Measurements from ENCODE around the gene MBNL3. TPM values are rescaled to one million over a fixed set of nuclear protein-coding genes. Genes with fewer than 3 reads are reported as not detected.

MBNL3 gene
- total RNA-seq, 4 donors from 2014 or later, result 13.7 to 59.9 (median 20.3) TPM

GRCh38 chrX:132426695-132427281 is 62.0 kb downstream of the MBNL3 start:
- no peak for TF ChIP-seq CTCF (IDR thresholded peaks at IDR 0.05)
- ATAC-seq (ENCODE audit: low FRiP score), result no peak

GRCh38 chrX:132425744-132426318 is 63.0 kb downstream of the MBNL3 start:
- TF ChIP-seq CTCF (IDR thresholded peaks at IDR 0.05), result no peak
- ATAC-seq (ENCODE audit: low FRiP score) (no peak), DNase-seq (ENCODE audit: low spot score) (no peak)

More at GRCh38 chrX:132426695-132427281, 62.0 kb downstream of the MBNL3 start:
- DNase-seq (ENCODE audit: low spot score), result no peak

DNA sequence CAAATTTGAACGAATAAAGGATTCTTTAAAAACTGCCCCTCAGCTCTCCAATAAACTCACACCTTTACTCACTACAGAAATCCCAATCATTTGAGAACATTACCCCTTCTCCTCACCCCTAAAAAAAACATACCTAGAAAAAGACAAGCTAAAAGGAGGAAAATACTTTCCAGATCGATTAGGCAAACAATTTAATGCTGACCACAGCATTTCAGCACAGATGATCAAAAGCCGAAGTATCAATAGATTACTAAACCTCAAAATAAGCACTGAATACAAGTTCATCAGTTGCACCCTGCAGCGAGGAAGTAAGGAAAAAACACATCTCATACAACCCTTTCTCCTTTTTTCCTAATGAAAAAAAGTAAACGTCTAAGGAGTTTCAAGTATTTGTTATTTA is 65.5 kb downstream of the MBNL3 start:
- DNase-seq (ENCODE audit: low spot score) (no peak), ATAC-seq (ENCODE audit: low FRiP score) (no peak)
- TF ChIP-seq CTCF (IDR thresholded peaks at IDR 0.05), result no peak

- ATAC-seq (ENCODE audit: low FRiP score) (no peak), DNase-seq (ENCODE audit: low spot score) (no peak)
- no peak for TF ChIP-seq CTCF (IDR thresholded peaks at IDR 0.05)
These were observed 73.8 kb downstream of the MBNL3 start for GRCh38 chrX:132415012-132415411.

- ATAC-seq (ENCODE audit: low FRiP score) (no peak), DNase-seq (ENCODE audit: low spot score) (no peak)
- no peak for TF ChIP-seq CTCF (IDR thresholded peaks at IDR 0.05)
These were observed 74.4 kb downstream of the MBNL3 start for GRCh38 chrX:132414404-132414803.

- ATAC-seq (ENCODE audit: low FRiP score) (no peak), DNase-seq (ENCODE audit: low spot score) (no peak)
- no peak for TF ChIP-seq CTCF (IDR thresholded peaks at IDR 0.05)
These were observed 75.4 kb downstream of the MBNL3 start for GRCh38 chrX:132413459-132413858.

GRCh38 chrX:132412208-132412607 is 76.6 kb downstream of the MBNL3 start:
- DNase-seq (ENCODE audit: low spot score), result no peak
- ATAC-seq (ENCODE audit: low FRiP score), result no peak
- no peak for TF ChIP-seq CTCF (IDR thresholded peaks at IDR 0.05)
